ENCODE results near the gene RERE. TPM values are rescaled to one million over a fixed set of nuclear protein-coding genes. Genes with fewer than 3 reads are reported as not detected.

The RERE gene
- total and polyA plus RNA-seq, 2 experiments from 2014 or later: 148 to 170 TPM

DNA sequence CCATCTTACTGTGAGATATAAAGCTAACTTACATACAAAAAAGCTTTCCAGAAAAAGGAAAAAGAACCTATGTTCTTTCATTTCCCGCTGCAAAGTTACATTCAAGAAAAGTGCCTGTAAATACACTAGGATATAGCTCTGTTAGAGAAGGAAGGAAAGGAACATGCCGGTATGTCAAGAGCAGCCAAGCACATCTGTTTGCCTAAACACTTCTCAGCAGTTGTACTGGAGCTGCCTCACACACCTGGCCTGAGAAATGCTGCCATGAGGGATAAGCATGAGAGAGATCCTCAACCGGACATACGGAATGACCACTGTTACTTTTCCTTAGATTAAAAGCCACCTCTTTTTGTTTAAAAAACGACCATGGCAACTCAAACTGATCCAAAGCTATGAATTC, 189.7 kb downstream of the RERE start:
- Mint-ChIP-seq H3K36me3 (ENCODE audit: low read depth) (no peaks in the 10 kb centered on the region), H3K27me3 (ENCODE audit: insufficient read depth, low read depth, poor library complexity) (peaks cover 8% of the 10 kb centered on the region), H3K27ac (peak overlapping the region; percentile 60; the same call in 1 of the 2 replicates), H3K9me3 (no peaks in the 10 kb centered on the region), H3K4me3 (no peak overlapping the region), H3K4me1 (peaks cover 72% of the 10 kb centered on the region)
- Histone ChIP-seq H2AFZ (no peak overlapping the region), H3K27me3 (ENCODE audit: insufficient read depth) (no peaks in the 10 kb centered on the region), H3K4me2 (peak overlapping the region; percentile 17; the same call in 1 of the 2 replicates), H3K4me3 (no peak overlapping the region), H3K36me3 (ENCODE audit: insufficient read depth) (no peaks in the 10 kb centered on the region), H3K79me2 (replicated peaks; ENCODE audit: insufficient read depth) (peaks cover 96% of the 10 kb centered on the region), H3F3A (replicated peaks; ENCODE audit: low read depth) (no peaks in the 10 kb centered on the region), H3K9me2 (ENCODE audit: insufficient read depth) (no peaks in the 10 kb centered on the region), H4K20me1 (replicated peaks; ENCODE audit: insufficient read depth) (peaks cover 63% of the 10 kb centered on the region), H3K4me1 (ENCODE audit: insufficient read depth) (peaks cover 69% of the 10 kb centered on the region), H3K27ac (ENCODE audit: low read depth) (no peak overlapping the region)
- TF ChIP-seq CREB1 (CRISPR knock-in tag; IDR thresholded peaks at IDR 0.05; ENCODE audit: low read depth) (no peak), POLR2AphosphoS5 (IDR thresholded peaks at IDR 0.05; ENCODE audit: low read depth) (no peak), JUNB (IDR thresholded peaks at IDR 0.05; ENCODE audit: unreplicated experiment) (no peak), ZNF331 (CRISPR knock-in tag; IDR thresholded peaks at IDR 0.05; ENCODE audit: low read depth) (no peak), EZH2 (IDR thresholded peaks at IDR 0.05; ENCODE audit: low read depth, unreplicated experiment) (no peak), EZH2phosphoT487 (IDR thresholded peaks at IDR 0.05; ENCODE audit: unreplicated experiment) (no peak), STAT1 (IDR thresholded peaks at IDR 0.05; ENCODE audit: unreplicated experiment) (no peak), ZNF114 (CRISPR knock-in tag; IDR thresholded peaks at IDR 0.05) (no peak), NANOG (IDR thresholded peaks at IDR 0.05; ENCODE audit: borderline replicate concordance) (no peak)
- TF ChIP-seq, protein P1, sequence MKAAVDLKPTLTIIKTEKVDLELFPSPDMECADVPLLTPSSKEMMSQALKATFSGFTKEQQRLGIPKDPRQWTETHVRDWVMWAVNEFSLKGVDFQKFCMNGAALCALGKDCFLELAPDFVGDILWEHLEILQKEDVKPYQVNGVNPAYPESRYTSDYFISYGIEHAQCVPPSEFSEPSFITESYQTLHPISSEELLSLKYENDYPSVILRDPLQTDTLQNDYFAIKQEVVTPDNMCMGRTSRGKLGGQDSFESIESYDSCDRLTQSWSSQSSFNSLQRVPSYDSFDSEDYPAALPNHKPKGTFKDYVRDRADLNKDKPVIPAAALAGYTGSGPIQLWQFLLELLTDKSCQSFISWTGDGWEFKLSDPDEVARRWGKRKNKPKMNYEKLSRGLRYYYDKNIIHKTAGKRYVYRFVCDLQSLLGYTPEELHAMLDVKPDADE (IDR thresholded peaks at IDR 0.05): no peak
- TF ChIP-seq, protein P2, sequence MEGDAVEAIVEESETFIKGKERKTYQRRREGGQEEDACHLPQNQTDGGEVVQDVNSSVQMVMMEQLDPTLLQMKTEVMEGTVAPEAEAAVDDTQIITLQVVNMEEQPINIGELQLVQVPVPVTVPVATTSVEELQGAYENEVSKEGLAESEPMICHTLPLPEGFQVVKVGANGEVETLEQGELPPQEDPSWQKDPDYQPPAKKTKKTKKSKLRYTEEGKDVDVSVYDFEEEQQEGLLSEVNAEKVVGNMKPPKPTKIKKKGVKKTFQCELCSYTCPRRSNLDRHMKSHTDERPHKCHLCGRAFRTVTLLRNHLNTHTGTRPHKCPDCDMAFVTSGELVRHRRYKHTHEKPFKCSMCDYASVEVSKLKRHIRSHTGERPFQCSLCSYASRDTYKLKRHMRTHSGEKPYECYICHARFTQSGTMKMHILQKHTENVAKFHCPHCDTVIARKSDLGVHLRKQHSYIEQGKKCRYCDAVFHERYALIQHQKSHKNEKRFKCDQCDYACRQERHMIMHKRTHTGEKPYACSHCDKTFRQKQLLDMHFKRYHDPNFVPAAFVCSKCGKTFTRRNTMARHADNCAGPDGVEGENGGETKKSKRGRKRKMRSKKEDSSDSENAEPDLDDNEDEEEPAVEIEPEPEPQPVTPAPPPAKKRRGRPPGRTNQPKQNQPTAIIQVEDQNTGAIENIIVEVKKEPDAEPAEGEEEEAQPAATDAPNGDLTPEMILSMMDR (conservative IDR thresholded peaks at IDR 0.05; ENCODE audit: low read depth in 2 of 2): no peak
- TF ChIP-seq, protein P3, sequence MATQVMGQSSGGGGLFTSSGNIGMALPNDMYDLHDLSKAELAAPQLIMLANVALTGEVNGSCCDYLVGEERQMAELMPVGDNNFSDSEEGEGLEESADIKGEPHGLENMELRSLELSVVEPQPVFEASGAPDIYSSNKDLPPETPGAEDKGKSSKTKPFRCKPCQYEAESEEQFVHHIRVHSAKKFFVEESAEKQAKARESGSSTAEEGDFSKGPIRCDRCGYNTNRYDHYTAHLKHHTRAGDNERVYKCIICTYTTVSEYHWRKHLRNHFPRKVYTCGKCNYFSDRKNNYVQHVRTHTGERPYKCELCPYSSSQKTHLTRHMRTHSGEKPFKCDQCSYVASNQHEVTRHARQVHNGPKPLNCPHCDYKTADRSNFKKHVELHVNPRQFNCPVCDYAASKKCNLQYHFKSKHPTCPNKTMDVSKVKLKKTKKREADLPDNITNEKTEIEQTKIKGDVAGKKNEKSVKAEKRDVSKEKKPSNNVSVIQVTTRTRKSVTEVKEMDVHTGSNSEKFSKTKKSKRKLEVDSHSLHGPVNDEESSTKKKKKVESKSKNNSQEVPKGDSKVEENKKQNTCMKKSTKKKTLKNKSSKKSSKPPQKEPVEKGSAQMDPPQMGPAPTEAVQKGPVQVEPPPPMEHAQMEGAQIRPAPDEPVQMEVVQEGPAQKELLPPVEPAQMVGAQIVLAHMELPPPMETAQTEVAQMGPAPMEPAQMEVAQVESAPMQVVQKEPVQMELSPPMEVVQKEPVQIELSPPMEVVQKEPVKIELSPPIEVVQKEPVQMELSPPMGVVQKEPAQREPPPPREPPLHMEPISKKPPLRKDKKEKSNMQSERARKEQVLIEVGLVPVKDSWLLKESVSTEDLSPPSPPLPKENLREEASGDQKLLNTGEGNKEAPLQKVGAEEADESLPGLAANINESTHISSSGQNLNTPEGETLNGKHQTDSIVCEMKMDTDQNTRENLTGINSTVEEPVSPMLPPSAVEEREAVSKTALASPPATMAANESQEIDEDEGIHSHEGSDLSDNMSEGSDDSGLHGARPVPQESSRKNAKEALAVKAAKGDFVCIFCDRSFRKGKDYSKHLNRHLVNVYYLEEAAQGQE (IDR thresholded peaks at IDR 0.05; ENCODE audit: unreplicated experiment): no peak
- TF ChIP-seq, protein P4, sequence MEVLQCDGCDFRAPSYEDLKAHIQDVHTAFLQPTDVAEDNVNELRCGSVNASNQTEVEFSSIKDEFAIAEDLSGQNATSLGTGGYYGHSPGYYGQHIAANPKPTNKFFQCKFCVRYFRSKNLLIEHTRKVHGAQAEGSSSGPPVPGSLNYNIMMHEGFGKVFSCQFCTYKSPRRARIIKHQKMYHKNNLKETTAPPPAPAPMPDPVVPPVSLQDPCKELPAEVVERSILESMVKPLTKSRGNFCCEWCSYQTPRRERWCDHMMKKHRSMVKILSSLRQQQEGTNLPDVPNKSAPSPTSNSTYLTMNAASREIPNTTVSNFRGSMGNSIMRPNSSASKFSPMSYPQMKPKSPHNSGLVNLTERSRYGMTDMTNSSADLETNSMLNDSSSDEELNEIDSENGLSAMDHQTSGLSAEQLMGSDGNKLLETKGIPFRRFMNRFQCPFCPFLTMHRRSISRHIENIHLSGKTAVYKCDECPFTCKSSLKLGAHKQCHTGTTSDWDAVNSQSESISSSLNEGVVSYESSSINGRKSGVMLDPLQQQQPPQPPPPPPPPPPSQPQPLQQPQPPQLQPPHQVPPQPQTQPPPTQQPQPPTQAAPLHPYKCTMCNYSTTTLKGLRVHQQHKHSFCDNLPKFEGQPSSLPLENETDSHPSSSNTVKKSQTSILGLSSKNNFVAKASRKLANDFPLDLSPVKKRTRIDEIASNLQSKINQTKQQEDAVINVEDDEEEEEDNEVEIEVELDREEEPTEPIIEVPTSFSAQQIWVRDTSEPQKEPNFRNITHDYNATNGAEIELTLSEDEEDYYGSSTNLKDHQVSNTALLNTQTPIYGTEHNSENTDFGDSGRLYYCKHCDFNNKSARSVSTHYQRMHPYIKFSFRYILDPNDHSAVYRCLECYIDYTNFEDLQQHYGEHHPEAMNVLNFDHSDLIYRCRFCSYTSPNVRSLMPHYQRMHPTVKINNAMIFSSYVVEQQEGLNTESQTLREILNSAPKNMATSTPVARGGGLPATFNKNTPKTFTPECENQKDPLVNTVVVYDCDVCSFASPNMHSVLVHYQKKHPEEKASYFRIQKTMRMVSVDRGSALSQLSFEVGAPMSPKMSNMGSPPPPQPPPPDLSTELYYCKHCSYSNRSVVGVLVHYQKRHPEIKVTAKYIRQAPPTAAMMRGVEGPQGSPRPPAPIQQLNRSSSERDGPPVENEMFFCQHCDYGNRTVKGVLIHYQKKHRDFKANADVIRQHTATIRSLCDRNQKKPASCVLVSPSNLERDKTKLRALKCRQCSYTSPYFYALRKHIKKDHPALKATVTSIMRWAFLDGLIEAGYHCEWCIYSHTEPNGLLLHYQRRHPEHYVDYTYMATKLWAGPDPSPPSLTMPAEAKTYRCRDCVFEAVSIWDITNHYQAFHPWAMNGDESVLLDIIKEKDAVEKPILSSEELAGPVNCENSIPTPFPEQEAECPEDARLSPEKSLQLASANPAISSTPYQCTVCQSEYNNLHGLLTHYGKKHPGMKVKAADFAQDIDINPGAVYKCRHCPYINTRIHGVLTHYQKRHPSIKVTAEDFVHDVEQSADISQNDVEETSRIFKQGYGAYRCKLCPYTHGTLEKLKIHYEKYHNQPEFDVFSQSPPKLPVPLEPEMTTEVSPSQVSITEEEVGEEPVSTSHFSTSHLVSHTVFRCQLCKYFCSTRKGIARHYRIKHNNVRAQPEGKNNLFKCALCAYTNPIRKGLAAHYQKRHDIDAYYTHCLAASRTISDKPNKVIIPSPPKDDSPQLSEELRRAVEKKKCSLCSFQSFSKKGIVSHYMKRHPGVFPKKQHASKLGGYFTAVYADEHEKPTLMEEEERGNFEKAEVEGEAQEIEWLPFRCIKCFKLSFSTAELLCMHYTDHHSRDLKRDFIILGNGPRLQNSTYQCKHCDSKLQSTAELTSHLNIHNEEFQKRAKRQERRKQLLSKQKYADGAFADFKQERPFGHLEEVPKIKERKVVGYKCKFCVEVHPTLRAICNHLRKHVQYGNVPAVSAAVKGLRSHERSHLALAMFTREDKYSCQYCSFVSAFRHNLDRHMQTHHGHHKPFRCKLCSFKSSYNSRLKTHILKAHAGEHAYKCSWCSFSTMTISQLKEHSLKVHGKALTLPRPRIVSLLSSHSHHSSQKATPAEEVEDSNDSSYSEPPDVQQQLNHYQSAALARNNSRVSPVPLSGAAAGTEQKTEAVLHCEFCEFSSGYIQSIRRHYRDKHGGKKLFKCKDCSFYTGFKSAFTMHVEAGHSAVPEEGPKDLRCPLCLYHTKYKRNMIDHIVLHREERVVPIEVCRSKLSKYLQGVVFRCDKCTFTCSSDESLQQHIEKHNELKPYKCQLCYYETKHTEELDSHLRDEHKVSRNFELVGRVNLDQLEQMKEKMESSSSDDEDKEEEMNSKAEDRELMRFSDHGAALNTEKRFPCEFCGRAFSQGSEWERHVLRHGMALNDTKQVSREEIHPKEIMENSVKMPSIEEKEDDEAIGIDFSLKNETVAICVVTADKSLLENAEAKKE (CRISPR knock-in tag; IDR thresholded peaks at IDR 0.05): no peak
- DNase-seq (ENCODE audit: low spot score) (no peak), ATAC-seq (no peak; the same call in 1 of the 3 replicates)
